Osteoblast (primary cell): ENCODE results near the gene SP4. TPM values are rescaled to one million over a fixed set of nuclear protein-coding genes. Genes with fewer than 3 reads are reported as not detected.
A peak's percentile ranks its signal among the peaks of the same experiment; 100 is the strongest.

Experiments used
- DNase-seq: peaks from one replicate; pipeline ENCODE4 v3.0.0; 2011; ENCODE audit warnings: low spot score, mixed read lengths; ENCODE audit not compliant: insufficient read length; ENCODE audit errors: missing footprints
- H2AFZ ChIP-seq: 2 replicates; pipeline ENCODE4 v1.6.0; 2011; ENCODE audit warnings: mild to moderate bottlenecking, low read length
- H3K27ac ChIP-seq: 2 replicates; pipeline ENCODE4 v1.5.1; 2011; ENCODE audit warnings: mild to moderate bottlenecking, low read depth, low read length, moderate library complexity
- H3K27me3 ChIP-seq: 2 replicates; pipeline ENCODE4 v1.6.0; 2012; ENCODE audit warnings: mild to moderate bottlenecking, control low read depth, inconsistent platforms, low read length, moderate library complexity; ENCODE audit not compliant: insufficient read depth
- H3K36me3 ChIP-seq: 2 replicates; pipeline ENCODE4 v1.5.1; 2011; ENCODE audit warnings: mild to moderate bottlenecking, low read length, control low read depth, moderate library complexity; ENCODE audit not compliant: insufficient read depth
- H3K4me1 ChIP-seq: 2 replicates; pipeline ENCODE4 v1.5.1; 2011; ENCODE audit warnings: mild to moderate bottlenecking, low read length, control low read depth, moderate library complexity; ENCODE audit not compliant: insufficient read depth
- H3K4me2 ChIP-seq: 2 replicates; pipeline ENCODE4 v1.6.0; 2011; ENCODE audit warnings: mild to moderate bottlenecking, low read length; ENCODE audit not compliant: insufficient read depth
- H3K4me3 ChIP-seq: fragments of 200-600 bp; sonication (generic); 3 replicates; pipeline ENCODE4 v1.5.1; 2012; ENCODE audit warnings: mild to moderate bottlenecking, low read length, inconsistent platforms; ENCODE audit not compliant: insufficient read depth
- H3K79me2 ChIP-seq: 2 replicates; pipeline ENCODE4 v1.6.0; 2012; ENCODE audit warnings: mild to moderate bottlenecking, low read length, control low read depth, inconsistent platforms; ENCODE audit not compliant: insufficient read depth
- H3K9me3 ChIP-seq: 2 replicates; pipeline ENCODE4 v1.5.1; 2011; ENCODE audit warnings: low read depth, low read length, control low read depth
- H4K20me1 ChIP-seq: 2 replicates; pipeline ENCODE4 v1.6.0; 2012; ENCODE audit warnings: mild to moderate bottlenecking, low read length, control low read depth; ENCODE audit not compliant: insufficient read depth
- CTCF ChIP-seq: IDR thresholded peaks from 2 replicates; pipeline ENCODE4 v1.5.1; 2011; ENCODE audit warnings: mild to moderate bottlenecking, low read depth, low read length, moderate library complexity; ENCODE audit errors: extremely low read depth
- total RNA-seq: library from RNA; depleted of rRNA; stranded (reverse); fragments of >200 nt; gene quantifications from 2 replicates; pipeline ENCODE4 v1.2.3, GENCODE V29; 2012

Gene SP4
- total RNA-seq, 1 donor: 5.1 TPM

- Histone ChIP-seq H3K4me2 (no peak overlapping the region), H3K27me3 (no peaks in the 10 kb centered on the region), H3K4me1 (peaks cover 8% of the 10 kb centered on the region), H4K20me1 (no peaks in the 10 kb centered on the region), H3K9me3 (no peaks in the 10 kb centered on the region), H3K4me3 (no peak overlapping the region), H3K36me3 (no peaks in the 10 kb centered on the region), H3K79me2 (no peaks in the 10 kb centered on the region), H3K27ac (no peak overlapping the region), H2AFZ (no peak overlapping the region)
- no peak for TF ChIP-seq CTCF
- DNase-seq: no peak
Measured at GRCh38 chr7:21422751-21423150, 5.1 kb upstream of the SP4 start.

GRCh38 chr7:21425290-21425689 is 2.6 kb upstream of the SP4 start:
- no peak overlapping the region for H3K4me2 ChIP-seq
- no peak for TF ChIP-seq CTCF

GRCh38 chr7:21426286-21427181 is 1.3 kb upstream of the SP4 start:
- Histone ChIP-seq H3K9me3 (no peaks in the 10 kb centered on the region), H4K20me1 (no peaks in the 10 kb centered on the region), H3K4me1 (peaks cover 8% of the 10 kb centered on the region), H3K4me2 (peak overlapping the region; percentile 100), H3K27me3 (no peaks in the 10 kb centered on the region), H2AFZ (peak overlapping the region; percentile 92), H3K4me3 (peak overlapping the region; percentile 93), H3K36me3 (peaks cover 4% of the 10 kb centered on the region), H3K79me2 (no peaks in the 10 kb centered on the region), H3K27ac (peak overlapping the region; percentile 51)
- peak; percentile 62 for DNase-seq
- no peak for TF ChIP-seq CTCF

More at GRCh38 chr7:21425290-21425689, 2.6 kb upstream of the SP4 start:
- Histone ChIP-seq H3K9me3 (no peaks in the 10 kb centered on the region), H4K20me1 (no peaks in the 10 kb centered on the region), H3K27ac (no peak overlapping the region), H3K36me3 (peaks cover 4% of the 10 kb centered on the region), H3K79me2 (no peaks in the 10 kb centered on the region), H3K4me3 (no peak overlapping the region), H3K27me3 (no peaks in the 10 kb centered on the region), H3K4me1 (peaks cover 8% of the 10 kb centered on the region), H2AFZ (no peak overlapping the region)
- DNase-seq: no peak

GRCh38 chr7:21427182-21427870 is 557 bp upstream of the SP4 start:
- Histone ChIP-seq H3K4me2 (peak overlapping the region; percentile 100), H3K9me3 (no peaks in the 10 kb centered on the region), H3K27ac (peak overlapping the region; percentile 89), H3K79me2 (no peaks in the 10 kb centered on the region), H3K4me3 (peak overlapping the region; percentile 93), H3K27me3 (no peaks in the 10 kb centered on the region), H3K4me1 (peaks cover 8% of the 10 kb centered on the region), H3K36me3 (peaks cover 4% of the 10 kb centered on the region), H2AFZ (peak overlapping the region; percentile 98), H4K20me1 (no peaks in the 10 kb centered on the region)
- no peak for TF ChIP-seq CTCF
- peak; percentile 100 for DNase-seq
